Measurements from ENCODE around the gene GRIK5.

GRIK5 gene

GRCh38 chr19:41956621-41957020, 113.4 kb downstream of the GRIK5 start:
- no peak for DNase-seq (ENCODE audit: low spot score)

GRCh38 chr19:41955521-41955920, 114.5 kb downstream of the GRIK5 start:
- no peak for DNase-seq (ENCODE audit: low spot score)

DNA sequence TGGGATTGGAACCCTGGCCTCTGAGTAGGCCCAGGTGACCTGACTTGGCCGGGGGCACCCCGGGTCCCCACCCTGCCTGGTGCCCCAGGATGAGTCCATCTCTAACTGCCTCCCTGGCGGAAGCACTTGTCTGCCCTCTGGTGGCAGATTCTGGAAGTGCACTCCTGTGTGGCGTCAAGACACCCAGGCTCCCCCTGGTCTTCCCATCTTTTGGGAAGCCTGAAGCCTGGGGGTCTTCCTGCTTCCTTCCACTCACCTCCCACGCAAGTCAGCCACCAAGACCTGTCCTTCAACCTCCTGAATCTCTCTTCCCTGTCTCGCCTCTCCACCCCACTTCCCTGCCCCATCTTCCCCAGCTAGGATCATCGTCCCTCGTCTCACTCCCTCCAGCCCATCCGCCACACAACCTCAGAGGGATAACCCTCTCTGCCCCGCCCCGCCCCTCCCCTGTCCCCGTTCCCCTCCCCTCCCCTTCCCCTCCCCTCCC, 118.3 kb downstream of the GRIK5 start:
- DNase-seq (ENCODE audit: low spot score) = peak; percentile 91
